ENCODE data around the gene DPP3.

DNA sequence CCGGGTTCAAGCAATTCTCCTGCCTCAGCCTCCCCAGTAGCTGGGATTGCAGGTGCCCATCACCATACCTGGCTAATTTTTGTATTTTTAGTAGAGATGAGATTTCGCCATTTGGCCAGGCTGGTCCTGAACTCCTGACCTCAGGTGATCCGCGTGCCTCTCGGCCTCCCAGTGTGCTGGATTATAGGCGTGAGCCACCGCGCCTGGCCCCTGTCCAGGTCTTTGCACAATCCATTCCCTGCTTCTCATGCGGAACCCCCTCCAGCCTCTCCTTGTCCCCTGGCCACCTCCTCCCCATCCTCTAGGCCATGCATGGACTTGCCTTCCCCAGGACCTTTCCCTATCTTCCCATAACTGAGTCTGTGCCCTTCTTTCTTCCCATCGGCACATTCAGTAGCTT, 8.7 kb downstream of the DPP3 start:
- TF ChIP-seq, protein P1, sequence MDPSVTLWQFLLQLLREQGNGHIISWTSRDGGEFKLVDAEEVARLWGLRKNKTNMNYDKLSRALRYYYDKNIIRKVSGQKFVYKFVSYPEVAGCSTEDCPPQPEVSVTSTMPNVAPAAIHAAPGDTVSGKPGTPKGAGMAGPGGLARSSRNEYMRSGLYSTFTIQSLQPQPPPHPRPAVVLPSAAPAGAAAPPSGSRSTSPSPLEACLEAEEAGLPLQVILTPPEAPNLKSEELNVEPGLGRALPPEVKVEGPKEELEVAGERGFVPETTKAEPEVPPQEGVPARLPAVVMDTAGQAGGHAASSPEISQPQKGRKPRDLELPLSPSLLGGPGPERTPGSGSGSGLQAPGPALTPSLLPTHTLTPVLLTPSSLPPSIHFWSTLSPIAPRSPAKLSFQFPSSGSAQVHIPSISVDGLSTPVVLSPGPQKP (IDR thresholded peaks at IDR 0.05; ENCODE audit: borderline replicate concordance, low read depth, low read length) = no peak
- TF ChIP-seq, protein P2, sequence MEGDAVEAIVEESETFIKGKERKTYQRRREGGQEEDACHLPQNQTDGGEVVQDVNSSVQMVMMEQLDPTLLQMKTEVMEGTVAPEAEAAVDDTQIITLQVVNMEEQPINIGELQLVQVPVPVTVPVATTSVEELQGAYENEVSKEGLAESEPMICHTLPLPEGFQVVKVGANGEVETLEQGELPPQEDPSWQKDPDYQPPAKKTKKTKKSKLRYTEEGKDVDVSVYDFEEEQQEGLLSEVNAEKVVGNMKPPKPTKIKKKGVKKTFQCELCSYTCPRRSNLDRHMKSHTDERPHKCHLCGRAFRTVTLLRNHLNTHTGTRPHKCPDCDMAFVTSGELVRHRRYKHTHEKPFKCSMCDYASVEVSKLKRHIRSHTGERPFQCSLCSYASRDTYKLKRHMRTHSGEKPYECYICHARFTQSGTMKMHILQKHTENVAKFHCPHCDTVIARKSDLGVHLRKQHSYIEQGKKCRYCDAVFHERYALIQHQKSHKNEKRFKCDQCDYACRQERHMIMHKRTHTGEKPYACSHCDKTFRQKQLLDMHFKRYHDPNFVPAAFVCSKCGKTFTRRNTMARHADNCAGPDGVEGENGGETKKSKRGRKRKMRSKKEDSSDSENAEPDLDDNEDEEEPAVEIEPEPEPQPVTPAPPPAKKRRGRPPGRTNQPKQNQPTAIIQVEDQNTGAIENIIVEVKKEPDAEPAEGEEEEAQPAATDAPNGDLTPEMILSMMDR (conservative IDR thresholded peaks at IDR 0.05; ENCODE audit: low read depth, low read length) = no peak
- TF ChIP-seq FOS (IDR thresholded peaks at IDR 0.05; ENCODE audit: low read depth, low read length) = no peak
- TF ChIP-seq POLR2A (IDR thresholded peaks at IDR 0.05; ENCODE audit: low read depth, low read length) = no peak
- TF ChIP-seq MXI1 (IDR thresholded peaks at IDR 0.05; ENCODE audit: borderline replicate concordance, low read depth, low read length) = no peak
- TF ChIP-seq NFE2L2 (IDR thresholded peaks at IDR 0.05; ENCODE audit: low read depth, low read length) = no peak
- no peak for TF ChIP-seq MAZ (IDR thresholded peaks at IDR 0.05; ENCODE audit: borderline replicate concordance, low read depth, low read length)
- TF ChIP-seq RAD21 (IDR thresholded peaks at IDR 0.05; ENCODE audit: low read length) = no peak
- no peak for TF ChIP-seq MAFK (IDR thresholded peaks at IDR 0.05; ENCODE audit: low read depth, low read length)
- TF ChIP-seq SMC3 (IDR thresholded peaks at IDR 0.05; ENCODE audit: low read depth, low read length) = no peak
- no peak for TF ChIP-seq CEBPB (IDR thresholded peaks at IDR 0.05; ENCODE audit: low read depth, low read length)

Measured in IMR-90 (cell line).